Liver (tissue), 9 donors: Measurements from ENCODE around the gene DGCR8. TPM values are rescaled to one million over a fixed set of nuclear protein-coding genes. Genes with fewer than 3 reads are reported as not detected.

Experiments used
- DNase-seq: peaks from one replicate; pipeline ENCODE4 v3.0.0-alpha.2; 2017; ENCODE audit warnings: low spot score
- H3K27ac ChIP-seq, 2 donors: one replicate each; pipeline ENCODE4 v1.7.0; 2013; ENCODE audit warnings: inconsistent platforms in 2 of 2, low read length in 2 of 2, control low read depth in 1 of 2, low read depth in 1 of 2, mild to moderate bottlenecking in 1 of 2
- H3K27me3 ChIP-seq, 4 donors: one replicate each; pipeline versions ENCODE4 v1.6.1 to v1.7.0; 2013; ENCODE audit warnings: low read length in 3 of 4, inconsistent platforms in 1 of 4, mild to moderate bottlenecking in 1 of 4, moderate library complexity in 1 of 4; ENCODE audit not compliant: control insufficient read depth in 4 of 4, insufficient read depth in 4 of 4
- H3K36me3 ChIP-seq, 4 donors: one replicate each; pipeline versions ENCODE4 v1.6.1 to v1.7.0; 2013; ENCODE audit warnings: low read length in 3 of 4, mild to moderate bottlenecking in 3 of 4, low read depth in 1 of 4, moderate library complexity in 1 of 4; ENCODE audit not compliant: control insufficient read depth in 4 of 4, insufficient read depth in 3 of 4
- H3K4me1 ChIP-seq, 4 donors: one replicate each; pipeline versions ENCODE4 v1.6.1 to v1.7.0; 2013; ENCODE audit warnings: low read length in 3 of 4, mild to moderate bottlenecking in 3 of 4, moderate library complexity in 1 of 4; ENCODE audit not compliant: control insufficient read depth in 4 of 4, insufficient read depth in 4 of 4
- H3K4me3 ChIP-seq, 3 donors: one replicate each; pipeline versions ENCODE4 v1.6.1 to v1.7.0; 2013; ENCODE audit warnings: low read length in 3 of 3, control low read depth in 1 of 3, low read depth in 1 of 3, mild to moderate bottlenecking in 1 of 3
- H3K9ac ChIP-seq, 2 donors: one replicate each; pipeline ENCODE4 v1.7.0; 2013; ENCODE audit warnings: low read length in 2 of 2, mild to moderate bottlenecking in 2 of 2, moderate library complexity in 2 of 2, control low read depth in 1 of 2, low read depth in 1 of 2
- H3K9me3 ChIP-seq, 4 donors: one replicate each; pipeline versions ENCODE4 v1.6.1 to v1.7.0; 2013; ENCODE audit warnings: low read length in 3 of 4; ENCODE audit not compliant: control insufficient read depth in 4 of 4
- EGR1 ChIP-seq, 2 donors: IDR thresholded peaks; 2 replicates each; pipeline ENCODE4 v1.6.1; 2016 to 2018; ENCODE audit warnings: antibody characterized with exemption in 2 of 2, low read depth in 2 of 2
- FOXA1 ChIP-seq: IDR thresholded peaks from 2 replicates; pipeline ENCODE4 v1.6.1; 2016; ENCODE audit warnings: antibody characterized with exemption
- FOXA2 ChIP-seq: IDR thresholded peaks from 2 replicates; pipeline ENCODE4 v1.6.1; 2016; ENCODE audit warnings: antibody characterized with exemption
- GABPA ChIP-seq, 2 donors: IDR thresholded peaks in 1 of 2; conservative IDR thresholded peaks in 1 of 2; 2 replicates each; pipeline ENCODE4 v1.6.1; 2016; ENCODE audit warnings: antibody characterized with exemption in 2 of 2, mild to moderate bottlenecking in 1 of 2, moderate library complexity in 1 of 2
- HNF4A ChIP-seq, 2 donors: conservative IDR thresholded peaks; 2 replicates each; pipeline ENCODE4 v1.6.1; 2016; ENCODE audit warnings: antibody characterized with exemption in 2 of 2, mild to moderate bottlenecking in 2 of 2
- HNF4G ChIP-seq: IDR thresholded peaks from 2 replicates; pipeline ENCODE4 v1.6.1; 2016; ENCODE audit warnings: antibody characterized with exemption
- JUND ChIP-seq, 2 donors: IDR thresholded peaks; 2 replicates each; pipeline ENCODE4 v1.6.1; 2016; ENCODE audit warnings: antibody characterized with exemption in 2 of 2
- NR2F2 ChIP-seq: IDR thresholded peaks from 2 replicates; pipeline ENCODE4 v1.6.1; 2016; ENCODE audit warnings: antibody characterized with exemption
- RAD21 ChIP-seq, 2 donors: IDR thresholded peaks; 2 replicates each; pipeline ENCODE4 v1.6.1; 2016; ENCODE audit warnings: antibody characterized with exemption in 2 of 2, mild to moderate bottlenecking in 2 of 2
- RXRA ChIP-seq, 2 donors: IDR thresholded peaks; 2 replicates each; pipeline ENCODE4 v1.6.1; 2017 to 2018; ENCODE audit warnings: antibody characterized with exemption in 2 of 2, mild to moderate bottlenecking in 1 of 2
- SP1 ChIP-seq: IDR thresholded peaks from 2 replicates; pipeline ENCODE4 v1.6.1; 2018; ENCODE audit warnings: antibody characterized with exemption, mild to moderate bottlenecking
- TAF1 ChIP-seq: conservative IDR thresholded peaks from 2 replicates; pipeline ENCODE4 v1.6.1; 2016; ENCODE audit warnings: antibody characterized with exemption, mild to moderate bottlenecking
- YY1 ChIP-seq: IDR thresholded peaks from 2 replicates; pipeline ENCODE4 v1.6.1; 2016; ENCODE audit warnings: antibody characterized with exemption, mild to moderate bottlenecking
- WGBS: extraction: QIAGEN DNeasy Blood & Tissue Kit; methylation state at CpG from one replicate; pipeline ENCODE4 v1.1.7; 2013; 5-methylcytosine and 5-hydroxymethylcytosine counted together
- polyA plus RNA-seq, 2 donors: library from polyadenylated mRNA; stranded (reverse) in 1 of 2; unstranded in 1 of 2; fragments of 200-250 nt in 1 of 2; fragments of >200 nt in 1 of 2; fragmentation: Nextera tagmentation in 1 of 2; extraction: Ambion mirVana in 1 of 2; gene quantifications; one replicate each; pipeline versions ENCODE4 v1.2.1 to v1.2.3, GENCODE V29; 2013 to 2015
- total RNA-seq, 2 donors: library from RNA; depleted of rRNA; stranded (reverse); fragments of >200 nt; gene quantifications; one replicate each; pipeline ENCODE4 v1.2.3, GENCODE V29; 2014
- TF ChIP-seq, protein P1 (sequence below): IDR thresholded peaks from 2 replicates; pipeline ENCODE4 v1.6.1; 2016; ENCODE audit warnings: antibody characterized with exemption, mild to moderate bottlenecking
- TF ChIP-seq, protein P2 (sequence below): IDR thresholded peaks from 2 replicates; pipeline ENCODE4 v1.6.1; 2016; ENCODE audit warnings: antibody characterized with exemption
- TF ChIP-seq, protein P3 (sequence below): fragments of 150-350 bp; IDR thresholded peaks from 2 replicates; pipeline ENCODE4 v1.5.1; 2017; ENCODE audit warnings: improper control_type of control experiment, low read depth, low read length; ENCODE audit not compliant: missing input control
- TF ChIP-seq, protein P4 (sequence below): IDR thresholded peaks from 2 replicates; pipeline ENCODE4 v1.6.1; 2016; ENCODE audit warnings: antibody characterized with exemption
- TF ChIP-seq, protein P5 (sequence below): IDR thresholded peaks from 2 replicates; pipeline ENCODE4 v1.6.1; 2016; ENCODE audit warnings: antibody characterized with exemption
- donor health status: healthy.
- donor health status: healthy.
- donor health status: healthy.
- donor health status: healthy.
- donor health status: healthy.

The DGCR8 gene
- total and polyA plus RNA-seq, 4 donors, result 7.9 to 27.1 (median 15.8) TPM

DNA sequence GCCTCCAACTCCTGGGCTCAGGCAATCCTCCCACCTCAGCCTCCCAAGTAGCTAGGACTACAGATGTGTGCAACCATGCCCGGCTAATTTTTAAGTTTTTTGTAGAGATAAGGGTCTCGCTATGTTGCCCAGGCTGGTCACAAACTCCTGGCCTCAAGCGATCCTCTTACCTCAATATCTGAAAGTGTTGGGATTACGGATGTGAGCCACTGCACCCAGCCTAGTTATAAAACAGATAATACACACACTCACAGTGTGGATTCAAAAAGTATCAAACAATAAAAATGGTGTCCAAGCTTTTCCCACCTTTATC is 71.2 kb downstream of the DGCR8 start:
- Histone ChIP-seq H3K27me3 (no peaks in the 10 kb centered on the region), H3K9ac (no peak overlapping the region), H3K4me3 (no peak overlapping the region), H3K4me1 (no peaks in the 10 kb centered on the region), H3K9me3 (no peaks in the 10 kb centered on the region), H3K27ac (no peak overlapping the region), H3K36me3 (no peaks in the 10 kb centered on the region)
- TF ChIP-seq GABPA (IDR thresholded peaks at IDR 0.05 in 1 of 2, conservative IDR thresholded peaks at IDR 0.05 in 1 of 2) (no peak), RAD21 (IDR thresholded peaks at IDR 0.05) (no peak), FOXA2 (no peak), HNF4A (conservative IDR thresholded peaks at IDR 0.05) (no peak), HNF4G (no peak), RXRA (IDR thresholded peaks at IDR 0.05) (no peak), TAF1 (no peak), SP1 (no peak), NR2F2 (no peak)
- TF ChIP-seq, protein P1, sequence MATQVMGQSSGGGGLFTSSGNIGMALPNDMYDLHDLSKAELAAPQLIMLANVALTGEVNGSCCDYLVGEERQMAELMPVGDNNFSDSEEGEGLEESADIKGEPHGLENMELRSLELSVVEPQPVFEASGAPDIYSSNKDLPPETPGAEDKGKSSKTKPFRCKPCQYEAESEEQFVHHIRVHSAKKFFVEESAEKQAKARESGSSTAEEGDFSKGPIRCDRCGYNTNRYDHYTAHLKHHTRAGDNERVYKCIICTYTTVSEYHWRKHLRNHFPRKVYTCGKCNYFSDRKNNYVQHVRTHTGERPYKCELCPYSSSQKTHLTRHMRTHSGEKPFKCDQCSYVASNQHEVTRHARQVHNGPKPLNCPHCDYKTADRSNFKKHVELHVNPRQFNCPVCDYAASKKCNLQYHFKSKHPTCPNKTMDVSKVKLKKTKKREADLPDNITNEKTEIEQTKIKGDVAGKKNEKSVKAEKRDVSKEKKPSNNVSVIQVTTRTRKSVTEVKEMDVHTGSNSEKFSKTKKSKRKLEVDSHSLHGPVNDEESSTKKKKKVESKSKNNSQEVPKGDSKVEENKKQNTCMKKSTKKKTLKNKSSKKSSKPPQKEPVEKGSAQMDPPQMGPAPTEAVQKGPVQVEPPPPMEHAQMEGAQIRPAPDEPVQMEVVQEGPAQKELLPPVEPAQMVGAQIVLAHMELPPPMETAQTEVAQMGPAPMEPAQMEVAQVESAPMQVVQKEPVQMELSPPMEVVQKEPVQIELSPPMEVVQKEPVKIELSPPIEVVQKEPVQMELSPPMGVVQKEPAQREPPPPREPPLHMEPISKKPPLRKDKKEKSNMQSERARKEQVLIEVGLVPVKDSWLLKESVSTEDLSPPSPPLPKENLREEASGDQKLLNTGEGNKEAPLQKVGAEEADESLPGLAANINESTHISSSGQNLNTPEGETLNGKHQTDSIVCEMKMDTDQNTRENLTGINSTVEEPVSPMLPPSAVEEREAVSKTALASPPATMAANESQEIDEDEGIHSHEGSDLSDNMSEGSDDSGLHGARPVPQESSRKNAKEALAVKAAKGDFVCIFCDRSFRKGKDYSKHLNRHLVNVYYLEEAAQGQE, result no peak
- TF ChIP-seq, protein P2, sequence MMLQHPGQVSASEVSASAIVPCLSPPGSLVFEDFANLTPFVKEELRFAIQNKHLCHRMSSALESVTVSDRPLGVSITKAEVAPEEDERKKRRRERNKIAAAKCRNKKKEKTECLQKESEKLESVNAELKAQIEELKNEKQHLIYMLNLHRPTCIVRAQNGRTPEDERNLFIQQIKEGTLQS, result no peak
- TF ChIP-seq, protein P3, sequence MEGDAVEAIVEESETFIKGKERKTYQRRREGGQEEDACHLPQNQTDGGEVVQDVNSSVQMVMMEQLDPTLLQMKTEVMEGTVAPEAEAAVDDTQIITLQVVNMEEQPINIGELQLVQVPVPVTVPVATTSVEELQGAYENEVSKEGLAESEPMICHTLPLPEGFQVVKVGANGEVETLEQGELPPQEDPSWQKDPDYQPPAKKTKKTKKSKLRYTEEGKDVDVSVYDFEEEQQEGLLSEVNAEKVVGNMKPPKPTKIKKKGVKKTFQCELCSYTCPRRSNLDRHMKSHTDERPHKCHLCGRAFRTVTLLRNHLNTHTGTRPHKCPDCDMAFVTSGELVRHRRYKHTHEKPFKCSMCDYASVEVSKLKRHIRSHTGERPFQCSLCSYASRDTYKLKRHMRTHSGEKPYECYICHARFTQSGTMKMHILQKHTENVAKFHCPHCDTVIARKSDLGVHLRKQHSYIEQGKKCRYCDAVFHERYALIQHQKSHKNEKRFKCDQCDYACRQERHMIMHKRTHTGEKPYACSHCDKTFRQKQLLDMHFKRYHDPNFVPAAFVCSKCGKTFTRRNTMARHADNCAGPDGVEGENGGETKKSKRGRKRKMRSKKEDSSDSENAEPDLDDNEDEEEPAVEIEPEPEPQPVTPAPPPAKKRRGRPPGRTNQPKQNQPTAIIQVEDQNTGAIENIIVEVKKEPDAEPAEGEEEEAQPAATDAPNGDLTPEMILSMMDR, result no peak
- TF ChIP-seq, protein P4, sequence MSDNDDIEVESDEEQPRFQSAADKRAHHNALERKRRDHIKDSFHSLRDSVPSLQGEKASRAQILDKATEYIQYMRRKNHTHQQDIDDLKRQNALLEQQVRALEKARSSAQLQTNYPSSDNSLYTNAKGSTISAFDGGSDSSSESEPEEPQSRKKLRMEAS, result no peak
- no peak for DNase-seq
- WGBS, result 88% methylated on average over 4 of the region's 4 CpGs

DNA sequence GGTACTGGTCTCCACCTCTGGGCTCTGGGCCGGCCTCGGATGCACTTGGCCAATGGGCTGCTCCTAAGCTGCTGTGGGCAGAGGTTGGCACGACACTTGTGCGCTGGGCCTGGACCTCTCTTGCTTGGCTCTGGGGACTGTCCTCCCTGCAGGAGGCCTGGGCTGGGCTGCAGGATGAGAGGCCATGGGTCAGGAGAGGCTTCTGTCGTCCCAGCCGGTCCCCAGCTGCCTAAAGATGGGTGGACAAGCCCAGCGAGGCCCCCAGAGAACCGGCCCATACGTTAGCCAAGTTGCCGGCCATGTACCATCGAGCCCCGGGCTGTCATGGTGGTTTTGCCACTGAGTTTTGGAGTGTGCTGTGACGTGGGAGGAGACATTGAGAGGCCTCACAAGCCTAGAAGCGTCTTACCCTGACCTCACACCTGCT is 72.4 kb downstream of the DGCR8 start:
- 86% methylated on average over 14 of the region's 14 CpGs for WGBS
- Histone ChIP-seq H3K9me3 (no peaks in the 10 kb centered on the region), H3K36me3 (no peaks in the 10 kb centered on the region), H3K4me3 (no peak overlapping the region), H3K9ac (no peak overlapping the region), H3K27me3 (no peaks in the 10 kb centered on the region), H3K4me1 (no peaks in the 10 kb centered on the region), H3K27ac (no peak overlapping the region)
- no peak for TF ChIP-seq SP1
- TF ChIP-seq TAF1, result no peak
- TF ChIP-seq, protein P3, result no peak
- no peak for TF ChIP-seq NR2F2
- no peak for TF ChIP-seq RXRA (IDR thresholded peaks at IDR 0.05)
- no peak for TF ChIP-seq YY1
- no peak for TF ChIP-seq EGR1 (IDR thresholded peaks at IDR 0.05; ENCODE audit: low read depth in 2 of 2)
- TF ChIP-seq, protein P5, sequence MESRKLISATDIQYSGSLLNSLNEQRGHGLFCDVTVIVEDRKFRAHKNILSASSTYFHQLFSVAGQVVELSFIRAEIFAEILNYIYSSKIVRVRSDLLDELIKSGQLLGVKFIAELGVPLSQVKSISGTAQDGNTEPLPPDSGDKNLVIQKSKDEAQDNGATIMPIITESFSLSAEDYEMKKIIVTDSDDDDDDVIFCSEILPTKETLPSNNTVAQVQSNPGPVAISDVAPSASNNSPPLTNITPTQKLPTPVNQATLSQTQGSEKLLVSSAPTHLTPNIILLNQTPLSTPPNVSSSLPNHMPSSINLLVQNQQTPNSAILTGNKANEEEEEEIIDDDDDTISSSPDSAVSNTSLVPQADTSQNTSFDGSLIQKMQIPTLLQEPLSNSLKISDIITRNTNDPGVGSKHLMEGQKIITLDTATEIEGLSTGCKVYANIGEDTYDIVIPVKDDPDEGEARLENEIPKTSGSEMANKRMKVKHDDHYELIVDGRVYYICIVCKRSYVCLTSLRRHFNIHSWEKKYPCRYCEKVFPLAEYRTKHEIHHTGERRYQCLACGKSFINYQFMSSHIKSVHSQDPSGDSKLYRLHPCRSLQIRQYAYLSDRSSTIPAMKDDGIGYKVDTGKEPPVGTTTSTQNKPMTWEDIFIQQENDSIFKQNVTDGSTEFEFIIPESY, result no peak
- TF ChIP-seq JUND (IDR thresholded peaks at IDR 0.05), result no peak
- no peak for TF ChIP-seq HNF4G
- TF ChIP-seq, protein P2, result no peak
- TF ChIP-seq FOXA1, result no peak
- TF ChIP-seq GABPA (IDR thresholded peaks at IDR 0.05 in 1 of 2, conservative IDR thresholded peaks at IDR 0.05 in 1 of 2), result no peak
- no peak for TF ChIP-seq HNF4A (conservative IDR thresholded peaks at IDR 0.05)
- TF ChIP-seq, protein P4, result no peak
- no peak for TF ChIP-seq RAD21 (IDR thresholded peaks at IDR 0.05)
- no peak for TF ChIP-seq FOXA2
- no peak for DNase-seq
